ENCODE data around the gene TRIM32. TPM values are rescaled to one million over a fixed set of nuclear protein-coding genes. Genes with fewer than 3 reads are reported as not detected.
A peak's percentile ranks its signal among the peaks of the same experiment; 100 is the strongest.

TRIM32 gene
- total RNA-seq, 1 experiment from 2014 or later, result 17.5 TPM

DNA sequence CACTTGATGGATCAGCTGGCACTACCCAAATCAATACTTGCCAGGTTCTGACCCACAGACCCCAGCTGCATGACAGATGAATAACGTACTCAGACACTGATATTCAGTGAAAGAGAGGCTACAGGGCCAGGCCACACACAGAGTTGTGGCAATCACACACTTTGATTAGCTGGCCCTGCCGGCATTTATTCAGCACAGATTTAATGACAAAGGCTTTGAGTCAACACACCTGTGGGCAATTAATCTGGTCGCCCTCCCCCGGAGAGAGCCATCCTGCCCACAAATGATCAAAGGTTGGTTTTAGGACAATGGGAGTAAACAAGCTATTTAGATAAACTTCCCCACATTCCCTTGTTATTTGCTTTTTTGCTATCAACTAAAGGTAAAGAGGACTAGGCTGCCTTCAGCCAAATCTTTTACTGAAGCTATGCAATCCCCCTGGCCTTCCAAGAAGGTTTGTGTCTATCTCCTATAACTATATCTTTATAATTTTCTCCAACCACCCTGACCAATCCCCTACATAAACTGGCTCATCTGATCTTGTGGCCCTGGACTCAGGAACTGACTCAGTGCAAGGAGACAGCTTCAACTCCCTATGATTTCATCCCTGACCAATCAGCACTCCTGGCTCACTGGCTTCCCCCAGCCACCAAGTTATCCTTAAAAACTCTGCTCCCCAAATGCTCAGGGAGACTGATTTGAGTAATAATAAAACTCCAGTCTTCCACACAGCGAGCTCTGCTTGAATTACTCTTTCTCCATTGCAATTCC, 12.7 kb upstream of the TRIM32 start:
- ChIA-PET CTCF (interaction anchor here (0.5 kb wide), 1 partner anchor 84 kb away, joined by 3 read pairs; no protein-coding TSS in a partner anchor), POLR2A (no interaction called here)
- TF ChIP-seq FOXP1 (CRISPR knock-in tag; IDR thresholded peaks at IDR 0.05; ENCODE audit: borderline replicate concordance), result no peak
- TF ChIP-seq NFYB (CRISPR knock-in tag; conservative IDR thresholded peaks at IDR 0.05; ENCODE audit: low read depth), result no peak
- TF ChIP-seq ZNF232 (CRISPR knock-in tag; IDR thresholded peaks at IDR 0.05), result no peak
- no peak for TF ChIP-seq RELA (CRISPR knock-in tag; IDR thresholded peaks at IDR 0.05; ENCODE audit: borderline replicate concordance)
- no peak for TF ChIP-seq ZNF423 (CRISPR knock-in tag; IDR thresholded peaks at IDR 0.05)
- no peak for TF ChIP-seq HMGA2 (CRISPR knock-in tag; IDR thresholded peaks at IDR 0.05)
- TF ChIP-seq, protein P1, sequence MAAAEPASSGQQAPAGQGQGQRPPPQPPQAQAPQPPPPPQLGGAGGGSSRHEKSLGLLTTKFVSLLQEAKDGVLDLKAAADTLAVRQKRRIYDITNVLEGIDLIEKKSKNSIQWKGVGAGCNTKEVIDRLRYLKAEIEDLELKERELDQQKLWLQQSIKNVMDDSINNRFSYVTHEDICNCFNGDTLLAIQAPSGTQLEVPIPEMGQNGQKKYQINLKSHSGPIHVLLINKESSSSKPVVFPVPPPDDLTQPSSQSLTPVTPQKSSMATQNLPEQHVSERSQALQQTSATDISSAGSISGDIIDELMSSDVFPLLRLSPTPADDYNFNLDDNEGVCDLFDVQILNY (CRISPR knock-in tag; IDR thresholded peaks at IDR 0.05), result no peak
- TF ChIP-seq, protein P2, sequence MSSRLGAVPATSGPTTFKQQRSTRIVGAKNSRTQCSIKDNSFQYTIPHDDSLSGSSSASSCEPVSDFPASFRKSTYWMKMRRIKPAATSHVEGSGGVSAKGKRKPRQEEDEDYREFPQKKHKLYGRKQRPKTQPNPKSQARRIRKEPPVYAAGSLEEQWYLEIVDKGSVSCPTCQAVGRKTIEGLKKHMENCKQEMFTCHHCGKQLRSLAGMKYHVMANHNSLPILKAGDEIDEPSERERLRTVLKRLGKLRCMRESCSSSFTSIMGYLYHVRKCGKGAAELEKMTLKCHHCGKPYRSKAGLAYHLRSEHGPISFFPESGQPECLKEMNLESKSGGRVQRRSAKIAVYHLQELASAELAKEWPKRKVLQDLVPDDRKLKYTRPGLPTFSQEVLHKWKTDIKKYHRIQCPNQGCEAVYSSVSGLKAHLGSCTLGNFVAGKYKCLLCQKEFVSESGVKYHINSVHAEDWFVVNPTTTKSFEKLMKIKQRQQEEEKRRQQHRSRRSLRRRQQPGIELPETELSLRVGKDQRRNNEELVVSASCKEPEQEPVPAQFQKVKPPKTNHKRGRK (CRISPR knock-in tag; IDR thresholded peaks at IDR 0.05; ENCODE audit: borderline replicate concordance), result no peak
- no peak for TF ChIP-seq ZNF317 (CRISPR knock-in tag; IDR thresholded peaks at IDR 0.05; ENCODE audit: borderline replicate concordance, low read depth)
- no peak for TF ChIP-seq GABPB1 (CRISPR knock-in tag; IDR thresholded peaks at IDR 0.05)
- no peak for TF ChIP-seq KAT7 (CRISPR knock-in tag; IDR thresholded peaks at IDR 0.05; ENCODE audit: borderline replicate concordance)
- no peak for TF ChIP-seq SMAD3 (CRISPR knock-in tag; IDR thresholded peaks at IDR 0.05; ENCODE audit: borderline replicate concordance)
- TF ChIP-seq TCF7 (CRISPR knock-in tag; IDR thresholded peaks at IDR 0.05; ENCODE audit: low read depth), result no peak
- TF ChIP-seq ESRRA (CRISPR knock-in tag; IDR thresholded peaks at IDR 0.05; ENCODE audit: borderline replicate concordance), result no peak
- TF ChIP-seq RORB (CRISPR knock-in tag; IDR thresholded peaks at IDR 0.05), result no peak
- no peak for TF ChIP-seq SOX15 (CRISPR knock-in tag; IDR thresholded peaks at IDR 0.05)
- TF ChIP-seq, protein P3, sequence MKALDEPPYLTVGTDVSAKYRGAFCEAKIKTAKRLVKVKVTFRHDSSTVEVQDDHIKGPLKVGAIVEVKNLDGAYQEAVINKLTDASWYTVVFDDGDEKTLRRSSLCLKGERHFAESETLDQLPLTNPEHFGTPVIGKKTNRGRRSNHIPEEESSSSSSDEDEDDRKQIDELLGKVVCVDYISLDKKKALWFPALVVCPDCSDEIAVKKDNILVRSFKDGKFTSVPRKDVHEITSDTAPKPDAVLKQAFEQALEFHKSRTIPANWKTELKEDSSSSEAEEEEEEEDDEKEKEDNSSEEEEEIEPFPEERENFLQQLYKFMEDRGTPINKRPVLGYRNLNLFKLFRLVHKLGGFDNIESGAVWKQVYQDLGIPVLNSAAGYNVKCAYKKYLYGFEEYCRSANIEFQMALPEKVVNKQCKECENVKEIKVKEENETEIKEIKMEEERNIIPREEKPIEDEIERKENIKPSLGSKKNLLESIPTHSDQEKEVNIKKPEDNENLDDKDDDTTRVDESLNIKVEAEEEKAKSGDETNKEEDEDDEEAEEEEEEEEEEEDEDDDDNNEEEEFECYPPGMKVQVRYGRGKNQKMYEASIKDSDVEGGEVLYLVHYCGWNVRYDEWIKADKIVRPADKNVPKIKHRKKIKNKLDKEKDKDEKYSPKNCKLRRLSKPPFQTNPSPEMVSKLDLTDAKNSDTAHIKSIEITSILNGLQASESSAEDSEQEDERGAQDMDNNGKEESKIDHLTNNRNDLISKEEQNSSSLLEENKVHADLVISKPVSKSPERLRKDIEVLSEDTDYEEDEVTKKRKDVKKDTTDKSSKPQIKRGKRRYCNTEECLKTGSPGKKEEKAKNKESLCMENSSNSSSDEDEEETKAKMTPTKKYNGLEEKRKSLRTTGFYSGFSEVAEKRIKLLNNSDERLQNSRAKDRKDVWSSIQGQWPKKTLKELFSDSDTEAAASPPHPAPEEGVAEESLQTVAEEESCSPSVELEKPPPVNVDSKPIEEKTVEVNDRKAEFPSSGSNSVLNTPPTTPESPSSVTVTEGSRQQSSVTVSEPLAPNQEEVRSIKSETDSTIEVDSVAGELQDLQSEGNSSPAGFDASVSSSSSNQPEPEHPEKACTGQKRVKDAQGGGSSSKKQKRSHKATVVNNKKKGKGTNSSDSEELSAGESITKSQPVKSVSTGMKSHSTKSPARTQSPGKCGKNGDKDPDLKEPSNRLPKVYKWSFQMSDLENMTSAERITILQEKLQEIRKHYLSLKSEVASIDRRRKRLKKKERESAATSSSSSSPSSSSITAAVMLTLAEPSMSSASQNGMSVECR (CRISPR knock-in tag; IDR thresholded peaks at IDR 0.05; ENCODE audit: borderline replicate concordance), result no peak
- TF ChIP-seq, protein P4, sequence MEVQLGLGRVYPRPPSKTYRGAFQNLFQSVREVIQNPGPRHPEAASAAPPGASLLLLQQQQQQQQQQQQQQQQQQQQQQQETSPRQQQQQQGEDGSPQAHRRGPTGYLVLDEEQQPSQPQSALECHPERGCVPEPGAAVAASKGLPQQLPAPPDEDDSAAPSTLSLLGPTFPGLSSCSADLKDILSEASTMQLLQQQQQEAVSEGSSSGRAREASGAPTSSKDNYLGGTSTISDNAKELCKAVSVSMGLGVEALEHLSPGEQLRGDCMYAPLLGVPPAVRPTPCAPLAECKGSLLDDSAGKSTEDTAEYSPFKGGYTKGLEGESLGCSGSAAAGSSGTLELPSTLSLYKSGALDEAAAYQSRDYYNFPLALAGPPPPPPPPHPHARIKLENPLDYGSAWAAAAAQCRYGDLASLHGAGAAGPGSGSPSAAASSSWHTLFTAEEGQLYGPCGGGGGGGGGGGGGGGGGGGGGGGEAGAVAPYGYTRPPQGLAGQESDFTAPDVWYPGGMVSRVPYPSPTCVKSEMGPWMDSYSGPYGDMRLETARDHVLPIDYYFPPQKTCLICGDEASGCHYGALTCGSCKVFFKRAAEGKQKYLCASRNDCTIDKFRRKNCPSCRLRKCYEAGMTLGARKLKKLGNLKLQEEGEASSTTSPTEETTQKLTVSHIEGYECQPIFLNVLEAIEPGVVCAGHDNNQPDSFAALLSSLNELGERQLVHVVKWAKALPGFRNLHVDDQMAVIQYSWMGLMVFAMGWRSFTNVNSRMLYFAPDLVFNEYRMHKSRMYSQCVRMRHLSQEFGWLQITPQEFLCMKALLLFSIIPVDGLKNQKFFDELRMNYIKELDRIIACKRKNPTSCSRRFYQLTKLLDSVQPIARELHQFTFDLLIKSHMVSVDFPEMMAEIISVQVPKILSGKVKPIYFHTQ (CRISPR knock-in tag; IDR thresholded peaks at IDR 0.05), result no peak
- TF ChIP-seq, protein P5, sequence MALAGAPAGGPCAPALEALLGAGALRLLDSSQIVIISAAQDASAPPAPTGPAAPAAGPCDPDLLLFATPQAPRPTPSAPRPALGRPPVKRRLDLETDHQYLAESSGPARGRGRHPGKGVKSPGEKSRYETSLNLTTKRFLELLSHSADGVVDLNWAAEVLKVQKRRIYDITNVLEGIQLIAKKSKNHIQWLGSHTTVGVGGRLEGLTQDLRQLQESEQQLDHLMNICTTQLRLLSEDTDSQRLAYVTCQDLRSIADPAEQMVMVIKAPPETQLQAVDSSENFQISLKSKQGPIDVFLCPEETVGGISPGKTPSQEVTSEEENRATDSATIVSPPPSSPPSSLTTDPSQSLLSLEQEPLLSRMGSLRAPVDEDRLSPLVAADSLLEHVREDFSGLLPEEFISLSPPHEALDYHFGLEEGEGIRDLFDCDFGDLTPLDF (CRISPR knock-in tag; IDR thresholded peaks at IDR 0.05), result no peak
- TF ChIP-seq GTF2I (CRISPR knock-in tag; conservative IDR thresholded peaks at IDR 0.05), result no peak
- Mint-ChIP-seq H3K4me1 (no peaks in the 10 kb centered on the region), H3K27ac (peak overlapping the region; percentile 72; the same call in 1 of the 2 replicates), H3K27me3 (ENCODE audit: low read depth) (peaks cover 19% of the 10 kb centered on the region), H3K9me3 (peaks cover 70% of the 10 kb centered on the region), H3K4me3 (no peak overlapping the region), H3K36me3 (peaks cover 63% of the 10 kb centered on the region)
- DNase-seq (ENCODE audit: low spot score) (no peak), ATAC-seq (no peak)

Measured in WTC11 (cell line).